NOMO-1 treated with dmso at 0.1 percent for 144 hours (cell line): ENCODE results near the gene ZBTB20.

Source experiments
- DNase-seq: peaks from one replicate; lab custom pipeline; 2025; ENCODE audit not compliant: unreplicated experiment; lab: John Stamatoyannopoulos, UW

Gene ZBTB20

DNA sequence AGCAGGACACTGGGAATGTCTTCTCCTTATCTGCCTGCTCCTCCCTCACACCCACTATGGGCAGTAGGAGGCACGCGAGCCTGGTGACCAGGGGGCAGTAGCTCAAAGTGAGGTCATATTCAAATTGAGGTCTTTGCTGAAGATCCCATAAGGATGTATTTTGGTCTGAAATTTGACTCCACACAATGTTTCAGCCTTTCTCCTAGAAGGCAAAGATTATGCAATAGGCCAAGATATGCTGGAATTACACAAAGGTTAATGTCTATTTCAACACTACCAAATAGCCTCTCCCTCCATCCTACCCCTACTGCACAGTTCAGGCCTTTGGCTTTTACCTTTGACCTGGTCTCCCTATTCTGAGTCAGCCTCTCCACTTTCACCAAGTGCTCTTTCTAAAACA, 650.2 kb downstream of the ZBTB20 start:
- no peak for DNase-seq

DNA sequence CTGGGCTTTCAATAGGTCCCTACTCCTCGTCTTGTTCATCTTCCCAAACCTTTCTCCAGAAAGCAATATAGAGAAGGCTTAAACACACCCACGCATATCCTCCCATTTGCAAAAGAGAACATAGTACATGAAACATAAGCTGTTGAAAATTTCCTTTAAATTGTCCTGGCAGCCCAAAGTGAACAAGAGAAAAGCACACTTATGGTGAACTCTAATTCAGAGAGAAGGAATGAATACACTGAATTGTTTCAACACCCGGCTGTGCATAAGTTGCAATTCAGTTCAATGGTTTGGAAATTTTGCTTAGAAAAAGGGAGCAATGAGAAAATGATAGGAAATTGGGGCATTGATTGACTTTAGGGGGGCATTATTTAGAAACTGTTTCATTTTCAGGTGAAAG, 650.6 kb downstream of the ZBTB20 start:
- DNase-seq, result no peak

DNA sequence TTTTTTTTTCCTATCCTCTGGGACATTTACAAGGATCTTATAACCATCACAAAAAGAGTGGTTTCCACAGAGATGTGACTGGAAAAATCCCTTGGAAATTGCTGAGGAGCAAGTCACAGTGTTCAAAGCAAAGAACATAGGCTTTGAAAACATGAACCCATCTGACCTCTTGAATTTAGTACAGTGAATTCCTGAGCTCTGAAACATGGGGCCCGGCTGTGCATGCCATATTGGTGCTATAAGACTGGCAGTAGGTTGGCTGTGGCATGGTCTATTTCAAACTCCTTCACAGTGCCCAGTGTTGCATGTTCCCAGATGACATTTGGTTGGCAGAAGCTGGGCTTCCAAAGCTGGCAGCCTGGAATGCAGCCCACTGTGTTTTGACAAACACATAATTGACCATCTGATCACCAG, 651.1 kb downstream of the ZBTB20 start:
- no peak for DNase-seq

DNA sequence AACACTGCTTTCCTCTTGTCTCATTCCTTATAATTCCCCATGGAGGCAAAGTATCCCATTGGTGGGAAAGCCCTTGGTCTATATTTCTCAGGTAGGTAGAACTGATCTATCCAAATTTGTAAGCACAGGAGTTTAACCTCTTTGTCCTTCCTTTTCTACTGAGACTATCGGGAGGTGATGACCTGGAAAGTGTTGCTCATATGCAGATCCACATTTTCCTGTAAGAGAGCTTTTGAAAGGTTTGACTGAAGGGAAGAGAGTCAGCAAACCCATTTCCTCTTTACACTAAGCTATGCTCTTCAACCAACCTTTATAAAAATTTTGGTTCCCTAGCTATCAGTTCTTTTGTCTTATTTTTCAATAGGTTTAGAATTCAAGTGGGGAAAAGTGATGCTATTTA, 652.6 kb downstream of the ZBTB20 start:
- DNase-seq, result no peak

DNA sequence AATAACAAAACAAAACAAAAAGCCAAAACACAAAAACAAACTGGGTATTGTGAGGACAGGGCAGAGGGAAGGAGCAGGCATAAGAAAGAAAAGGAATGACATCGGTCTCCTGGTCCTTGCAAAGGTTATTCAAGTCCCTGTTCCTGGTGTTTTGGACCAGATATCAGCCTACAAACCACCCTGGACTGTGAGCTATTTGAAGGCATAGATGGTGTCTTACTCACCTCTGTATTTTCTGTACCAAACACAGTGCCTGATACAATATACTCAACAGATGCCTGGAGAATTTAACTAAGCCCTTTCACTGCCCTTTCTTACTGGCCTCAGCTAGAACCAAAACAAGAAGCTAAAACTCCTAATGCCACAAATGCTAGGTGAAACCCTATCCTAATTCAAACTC, 656.3 kb downstream of the ZBTB20 start:
- no peak for DNase-seq

DNA sequence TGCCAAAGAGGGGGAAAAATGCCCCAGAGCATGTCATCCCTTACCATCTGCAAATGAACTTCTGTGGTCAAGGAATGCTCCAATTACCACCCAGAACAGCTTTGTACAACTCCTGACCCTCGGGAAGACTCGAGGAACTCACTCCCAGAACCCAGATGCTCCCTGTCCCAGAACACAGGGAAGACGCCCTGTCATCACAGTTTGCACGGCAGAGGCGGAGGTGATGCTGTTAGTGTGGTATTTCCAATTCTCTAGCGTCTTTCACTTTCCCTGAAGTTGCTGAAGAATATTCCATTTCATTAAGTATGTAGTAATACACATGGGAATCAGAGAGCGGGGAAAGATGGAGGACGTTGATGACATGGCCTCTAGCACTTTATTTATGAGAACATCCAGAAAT, 659.6 kb downstream of the ZBTB20 start:
- no peak for DNase-seq

DNA sequence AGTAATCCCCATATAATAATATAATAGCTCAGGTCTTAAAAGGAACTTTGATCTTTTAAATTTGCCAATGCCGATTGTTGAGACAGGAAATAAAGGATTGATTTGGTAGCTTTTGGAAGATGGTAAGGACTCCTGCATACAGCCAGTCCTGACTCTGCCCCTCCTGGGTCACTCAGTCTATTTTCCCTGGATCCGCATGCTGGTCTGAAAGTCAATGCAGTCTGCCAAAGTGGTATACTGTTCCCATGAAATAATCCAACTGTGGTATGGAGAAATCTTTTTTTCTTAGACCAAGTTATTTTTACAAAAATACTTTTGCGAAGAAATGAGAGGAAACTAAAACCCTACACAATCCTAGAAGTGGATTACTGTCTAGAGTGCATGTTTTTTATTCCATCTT, 662.2 kb downstream of the ZBTB20 start:
- DNase-seq, result no peak

DNA sequence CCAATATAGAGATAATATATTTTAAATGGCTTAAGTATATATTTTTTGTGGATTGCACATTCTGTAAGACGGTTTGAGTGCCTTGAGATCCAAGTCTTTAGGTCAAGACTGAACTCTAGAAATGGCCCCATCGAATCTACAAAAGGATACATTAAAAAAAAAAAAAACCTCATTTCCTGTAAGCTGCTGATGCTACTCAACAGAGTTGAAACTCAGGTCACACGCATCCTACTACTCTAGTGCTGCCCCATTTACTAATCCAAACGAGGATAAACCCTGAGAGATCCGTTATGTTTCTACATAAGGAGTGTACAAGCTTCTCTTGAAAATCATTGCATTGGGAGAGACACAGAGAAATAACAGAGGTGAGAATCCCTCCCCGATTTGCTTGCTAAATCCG, 666.0 kb downstream of the ZBTB20 start:
- DNase-seq, result no peak

DNA sequence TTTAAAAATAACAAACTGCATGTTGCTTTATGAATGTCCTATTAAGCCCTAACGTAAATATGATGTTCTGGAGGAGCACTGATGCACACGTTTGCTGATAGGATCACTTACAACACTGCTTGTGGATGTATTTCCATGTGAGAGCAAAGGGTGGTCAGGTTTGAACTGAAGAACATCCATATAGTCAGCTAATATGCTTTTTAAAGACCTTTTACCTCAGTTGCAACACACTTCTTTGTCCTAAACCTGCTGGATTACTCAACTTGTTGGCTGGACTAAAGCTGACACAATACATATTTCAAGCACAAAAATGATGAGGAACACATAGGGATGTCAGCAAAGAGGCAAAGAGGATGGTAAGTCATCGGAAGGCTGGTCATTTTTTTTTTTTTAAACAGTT, 666.6 kb downstream of the ZBTB20 start:
- DNase-seq, result no peak

DNA sequence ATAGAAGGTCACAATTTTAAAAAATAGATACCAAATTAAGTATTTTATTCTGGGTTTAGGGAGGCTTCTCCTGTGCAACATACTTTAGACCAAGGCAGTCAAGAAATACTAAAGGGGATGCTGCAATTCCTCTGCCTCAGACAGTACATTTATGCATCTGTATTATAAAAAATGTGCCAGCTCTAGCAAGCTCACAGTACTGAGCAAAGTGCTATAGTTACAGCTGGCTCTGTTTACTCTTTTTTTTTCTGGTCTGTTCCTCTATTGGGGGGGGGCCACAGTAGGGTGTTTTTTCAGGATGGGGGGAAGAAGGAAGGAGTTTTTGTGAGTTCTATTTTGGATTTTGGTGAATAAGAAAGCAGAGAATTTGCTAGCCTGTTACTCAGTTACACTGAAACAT, 668.3 kb downstream of the ZBTB20 start:
- DNase-seq, result no peak

DNA sequence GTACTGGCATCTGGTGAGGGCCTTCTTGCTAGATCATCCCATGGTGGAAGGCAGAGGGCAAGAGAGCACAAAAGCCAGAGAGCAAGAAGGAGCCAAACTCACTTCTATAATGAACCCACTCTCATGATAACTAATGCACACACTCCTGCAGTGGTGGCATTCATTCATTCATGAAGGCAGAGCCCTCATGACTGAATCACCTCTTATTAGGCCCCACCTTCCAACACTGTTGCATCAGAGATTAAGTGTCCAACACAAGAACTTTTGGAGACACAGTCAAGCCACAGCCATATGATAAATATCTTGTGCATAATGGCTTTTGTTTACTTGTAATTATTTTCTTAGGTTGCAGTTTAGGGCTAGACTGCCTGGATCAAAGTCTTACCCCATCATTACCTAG, 670.6 kb downstream of the ZBTB20 start:
- no peak for DNase-seq

DNA sequence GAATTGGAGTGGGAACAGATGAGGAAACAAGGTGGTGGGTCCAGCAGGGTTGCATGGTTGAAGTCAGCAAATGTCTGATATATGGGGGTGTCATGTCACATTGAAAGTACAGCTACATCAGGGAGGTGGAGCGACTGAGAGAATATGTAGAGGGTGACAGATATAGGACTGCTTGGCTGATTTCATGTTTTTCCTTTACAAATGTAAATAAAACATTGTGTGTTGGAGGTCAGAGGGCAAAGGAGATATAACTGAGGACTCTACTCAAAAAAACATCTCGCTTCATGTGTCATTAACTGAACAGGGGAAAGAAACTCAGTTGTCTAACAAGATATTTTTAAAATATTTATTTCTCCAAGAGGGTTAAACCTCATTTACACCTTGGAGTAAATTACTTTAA, 675.6 kb downstream of the ZBTB20 start:
- no peak for DNase-seq

DNA sequence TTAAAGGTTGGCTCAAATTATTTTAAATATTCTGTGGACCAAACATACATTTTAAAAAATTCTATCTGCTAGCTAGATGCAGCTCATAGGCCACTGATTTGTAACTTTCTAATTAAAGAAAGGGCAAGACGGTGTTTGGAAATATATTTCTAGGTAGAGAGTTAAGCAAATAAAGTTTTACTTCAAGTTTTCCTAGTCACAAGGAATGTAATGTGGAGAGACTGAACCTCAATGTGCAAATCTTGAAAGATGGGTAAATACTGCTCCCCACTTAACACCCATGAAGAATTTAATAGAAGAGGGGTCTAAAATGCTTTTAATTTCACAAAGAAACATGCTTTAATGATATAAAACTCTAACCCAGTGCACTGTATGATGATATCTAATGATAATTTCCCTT, 678.0 kb downstream of the ZBTB20 start:
- no peak for DNase-seq

DNA sequence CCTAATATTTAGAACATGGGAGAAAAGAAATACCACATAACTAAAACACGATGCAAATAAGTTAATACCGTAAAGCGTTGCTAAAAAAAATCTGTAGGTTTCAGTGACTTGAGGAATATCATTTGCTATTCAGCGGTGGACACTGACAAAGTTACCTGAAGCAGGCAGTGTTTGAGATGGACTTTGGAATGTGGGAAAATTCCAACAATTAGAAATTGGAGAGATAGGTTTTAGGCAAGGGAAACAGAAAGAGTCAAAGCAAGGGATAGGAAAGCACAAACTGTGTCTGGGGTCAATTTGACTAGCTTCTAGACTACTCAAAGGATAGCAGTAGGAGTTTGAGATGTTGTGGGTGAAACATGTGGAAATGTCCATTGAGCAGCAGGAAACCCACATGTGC, 680.3 kb downstream of the ZBTB20 start:
- DNase-seq, result no peak

DNA sequence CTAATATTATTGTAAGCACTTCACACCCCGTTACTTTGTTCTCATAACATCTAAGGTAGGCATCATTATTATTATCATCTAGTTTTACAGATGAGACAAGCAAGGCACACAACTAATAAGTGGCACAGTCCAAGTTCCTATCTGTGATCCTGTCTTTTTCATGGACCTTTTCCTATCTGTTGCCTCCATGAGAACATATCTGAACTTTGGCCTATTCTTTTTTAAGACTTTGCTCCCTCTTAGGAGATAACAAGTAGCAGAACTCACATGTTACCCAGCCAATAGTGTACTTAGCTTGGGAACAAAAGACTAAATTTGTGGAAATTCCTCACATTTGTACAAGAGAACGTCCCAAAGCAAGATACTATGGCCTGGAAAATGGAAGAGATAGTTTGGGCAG, 680.8 kb downstream of the ZBTB20 start:
- no peak for DNase-seq

DNA sequence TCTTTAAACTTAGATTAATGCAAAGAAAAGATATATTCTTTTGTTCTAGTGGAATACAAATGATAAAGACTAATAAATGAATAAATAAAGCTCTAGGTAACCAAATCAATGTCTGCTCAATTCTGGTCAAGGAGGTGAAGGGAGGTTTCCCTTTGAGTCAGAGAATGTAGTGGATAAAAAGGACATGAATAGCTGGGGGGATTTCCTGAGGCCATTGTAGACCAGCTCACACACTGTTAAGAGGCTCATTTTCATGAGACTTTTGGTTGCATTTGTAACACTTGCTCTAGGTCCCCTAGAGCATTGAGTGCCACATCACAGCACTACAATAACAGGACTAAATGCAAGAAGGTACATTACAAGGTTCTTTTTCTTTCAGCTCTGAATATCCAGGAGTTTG, 682.5 kb downstream of the ZBTB20 start:
- DNase-seq, result no peak

DNA sequence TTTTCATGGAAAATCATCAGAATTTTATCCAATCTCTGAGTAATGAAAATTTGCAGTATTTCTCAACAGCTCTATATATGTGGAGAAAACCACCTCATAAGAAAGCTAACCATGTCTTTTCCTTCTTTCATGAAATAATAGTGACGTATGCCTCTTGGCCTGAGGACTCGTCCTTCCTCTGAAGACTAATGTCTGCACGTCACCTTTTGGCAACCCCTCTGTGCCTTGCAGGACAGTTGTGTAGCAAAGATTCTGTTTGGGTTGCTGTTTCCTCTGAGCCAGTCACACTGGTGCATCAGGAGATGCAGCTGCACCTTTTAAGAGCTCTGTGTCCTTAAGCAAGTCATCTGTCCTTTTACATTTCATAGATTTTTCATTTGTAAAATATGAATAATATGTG, 684.3 kb downstream of the ZBTB20 start:
- DNase-seq, result no peak

DNA sequence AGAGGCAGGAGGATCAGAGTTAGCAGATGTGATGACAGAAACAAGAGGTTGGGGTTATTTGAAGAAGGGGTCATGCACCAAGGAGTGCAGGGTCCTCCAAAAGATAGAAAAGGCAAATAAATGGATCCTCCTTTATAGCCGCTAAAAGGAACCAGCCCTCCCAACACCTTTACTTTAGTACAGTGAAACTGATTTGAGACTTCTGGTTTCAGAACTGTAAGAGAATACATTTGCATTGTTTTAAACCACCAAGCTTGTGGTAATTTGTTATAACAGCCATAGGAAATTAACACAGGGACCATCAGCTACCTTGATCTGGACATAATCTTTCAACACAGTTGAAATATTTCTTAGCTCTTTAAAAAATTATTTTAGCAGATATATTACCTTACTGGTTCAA, 686.6 kb downstream of the ZBTB20 start:
- DNase-seq, result no peak

DNA sequence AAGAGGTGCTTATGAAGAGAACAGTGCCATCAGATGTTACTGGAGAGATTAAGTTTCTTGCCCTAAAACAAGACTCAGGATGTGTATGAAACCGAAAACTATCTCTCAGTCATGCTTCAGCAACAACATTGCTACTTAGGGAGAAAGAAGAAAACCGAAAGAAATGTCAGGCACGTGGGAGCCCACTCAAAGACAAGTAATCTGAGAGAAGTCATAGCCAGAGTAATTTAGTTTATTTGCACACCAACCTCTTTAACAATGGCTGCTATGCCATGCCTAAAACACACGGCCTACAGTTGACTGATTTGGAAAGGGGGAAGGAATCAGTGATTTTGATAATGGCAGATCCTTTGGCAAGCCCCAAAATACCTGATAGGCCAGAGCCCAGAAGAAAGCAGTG, 690.3 kb downstream of the ZBTB20 start:
- no peak for DNase-seq

DNA sequence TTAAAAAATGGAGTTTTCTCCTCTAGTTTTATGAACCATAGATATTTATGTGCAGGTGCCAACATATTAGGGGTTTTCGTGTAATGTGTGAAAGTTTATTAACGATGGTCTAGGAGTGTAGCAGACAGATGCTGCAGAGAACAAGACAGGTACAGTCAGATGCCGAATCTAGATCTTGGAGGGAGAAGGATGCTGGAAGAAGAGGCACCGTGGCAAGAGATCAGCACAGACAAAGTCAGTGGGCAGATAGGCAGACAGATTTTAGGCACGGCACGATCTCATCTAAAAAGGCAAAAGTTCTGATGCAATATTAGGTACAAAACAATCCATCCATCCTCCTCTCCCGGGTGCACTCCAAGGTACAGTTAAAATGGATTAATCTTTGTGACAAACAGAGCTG, 691.7 kb downstream of the ZBTB20 start:
- DNase-seq, result no peak

DNA sequence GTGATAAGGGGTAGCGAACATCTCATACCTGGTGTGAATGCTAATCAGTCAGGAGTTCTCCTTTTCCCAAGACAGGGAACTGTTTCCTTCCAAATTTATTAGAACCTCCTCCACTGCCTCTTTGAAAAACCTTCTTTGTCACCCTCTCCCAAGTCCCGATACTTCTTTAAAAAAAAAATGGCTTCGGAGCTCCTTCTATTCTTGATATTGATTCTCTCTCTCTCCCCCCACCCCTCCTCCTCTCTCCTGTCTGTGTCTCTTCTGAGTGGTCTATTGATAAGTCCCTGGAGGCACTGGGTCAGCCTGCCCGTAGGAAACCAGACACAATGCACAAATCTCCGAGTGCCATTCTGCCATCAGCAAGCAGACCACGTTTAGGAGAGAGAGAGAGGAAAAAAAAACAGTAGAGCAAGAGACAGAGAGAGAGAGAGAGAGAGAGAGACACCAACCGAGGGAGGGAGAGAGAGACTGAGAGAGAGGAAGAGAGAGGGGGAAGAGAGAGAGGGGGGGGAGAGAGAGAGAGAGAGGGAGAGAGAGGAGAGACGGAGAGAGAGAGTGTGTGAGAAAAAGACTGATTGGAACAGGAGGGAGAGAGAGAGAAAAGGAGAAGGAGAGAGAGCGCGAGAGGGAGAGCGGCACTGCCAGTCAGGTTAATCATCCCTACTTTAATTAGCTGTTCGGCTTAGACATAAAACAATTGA, 692.4 kb downstream of the ZBTB20 start:
- DNase-seq, result no peak

DNA sequence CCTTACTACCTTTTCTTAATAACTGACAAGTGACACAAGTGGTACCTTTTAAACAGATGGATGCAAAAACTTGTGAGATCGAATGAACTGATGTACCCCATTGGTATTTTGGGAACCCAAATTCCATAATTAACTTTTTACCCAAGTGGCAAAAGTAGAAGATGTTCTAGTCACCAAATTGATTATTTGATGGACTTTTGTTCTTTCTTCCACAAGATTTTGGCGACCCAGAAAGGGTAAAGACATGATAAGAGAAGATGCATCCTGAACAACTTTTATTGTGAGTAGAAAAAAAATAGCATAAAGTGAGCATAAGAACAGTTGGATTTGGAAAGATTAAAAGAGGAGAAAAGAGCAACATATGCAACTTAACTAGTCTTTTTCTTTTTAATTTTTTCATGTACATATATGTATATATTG, 693.7 kb downstream of the ZBTB20 start:
- DNase-seq, result no peak

DNA sequence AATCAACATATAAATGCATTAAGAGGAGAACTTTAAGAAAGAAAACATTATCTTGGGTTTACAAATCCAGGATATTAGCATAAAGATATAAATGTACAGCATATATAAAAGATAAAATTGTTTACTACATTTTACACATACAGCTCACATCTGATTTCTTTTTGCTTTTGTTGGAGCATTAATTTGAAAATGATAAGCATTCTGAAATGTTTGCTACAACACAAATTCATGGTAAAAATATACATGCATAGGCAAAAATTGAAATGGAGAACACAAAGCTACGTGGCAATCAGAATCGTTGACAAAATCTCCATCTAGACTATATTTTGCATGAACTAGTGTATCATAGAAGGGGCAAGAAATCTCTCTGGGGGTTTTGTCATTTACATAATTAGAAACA, 694.2 kb downstream of the ZBTB20 start:
- DNase-seq, result no peak

DNA sequence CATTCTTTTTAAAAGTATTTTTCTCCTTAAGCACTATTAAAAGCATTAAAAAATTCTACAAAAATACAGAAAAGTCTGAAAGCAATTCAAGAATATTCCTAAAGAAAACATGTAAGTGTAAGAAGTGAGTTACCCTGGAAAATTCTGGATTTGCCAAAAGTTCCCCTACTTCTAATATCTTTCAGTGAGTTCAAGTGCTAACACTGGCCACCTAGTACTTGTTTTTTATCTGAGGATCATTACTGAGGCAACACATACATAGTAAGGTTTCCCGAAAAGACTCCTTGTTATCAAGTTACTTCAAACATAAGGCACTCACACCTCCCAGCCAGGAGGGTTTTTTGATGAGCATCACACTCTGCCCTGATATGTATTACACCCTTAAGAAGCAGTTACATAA, 694.8 kb downstream of the ZBTB20 start:
- DNase-seq, result no peak
